ENCODE results near the gene CEACAM16.

CEACAM16 gene

GRCh38 chr19:44726465-44726864, 27.5 kb downstream of the CEACAM16 start:
- DNase-seq = no peak

- no peak for DNase-seq
Measured at GRCh38 chr19:44728178-44728577, 29.2 kb downstream of the CEACAM16 start.

GRCh38 chr19:44729516-44730033, 30.6 kb downstream of the CEACAM16 start:
- DNase-seq = no peak

GRCh38 chr19:44731081-44731480, 32.1 kb downstream of the CEACAM16 start:
- DNase-seq = no peak

- DNase-seq = no peak
Measured at GRCh38 chr19:44731622-44732021, 32.7 kb downstream of the CEACAM16 start.

- DNase-seq = no peak
Measured at GRCh38 chr19:44732235-44733014, 33.5 kb downstream of the CEACAM16 start.

- DNase-seq = no peak
Measured at GRCh38 chr19:44734357-44734756, 35.4 kb downstream of the CEACAM16 start.

- DNase-seq = no peak
Measured at GRCh38 chr19:44735011-44735410, 36.1 kb downstream of the CEACAM16 start.

GRCh38 chr19:44737238-44738071, 38.5 kb downstream of the CEACAM16 start:
- DNase-seq = peak; percentile 71

- no peak for DNase-seq
Measured at GRCh38 chr19:44738136-44738535, 39.2 kb downstream of the CEACAM16 start.

- no peak for DNase-seq
Measured at GRCh38 chr19:44738603-44739558, 39.9 kb downstream of the CEACAM16 start.

GRCh38 chr19:44740351-44740824, 41.4 kb downstream of the CEACAM16 start:
- peak; percentile 35 for DNase-seq

GRCh38 chr19:44741258-44741731, 42.3 kb downstream of the CEACAM16 start:
- no peak for DNase-seq

GRCh38 chr19:44741841-44742329, 42.9 kb downstream of the CEACAM16 start:
- peak; percentile 85 for DNase-seq

GRCh38 chr19:44742330-44743061, 43.5 kb downstream of the CEACAM16 start:
- no peak for DNase-seq

GRCh38 chr19:44744871-44745332, 46.0 kb downstream of the CEACAM16 start:
- no peak for DNase-seq

- no peak for DNase-seq
Measured at GRCh38 chr19:44745341-44745831, 46.4 kb downstream of the CEACAM16 start.

- DNase-seq = no peak
Measured at GRCh38 chr19:44745887-44746600, 47.1 kb downstream of the CEACAM16 start.

GRCh38 chr19:44746616-44746945, 47.6 kb downstream of the CEACAM16 start:
- no peak for DNase-seq

GRCh38 chr19:44746946-44747738, 48.2 kb downstream of the CEACAM16 start:
- peak; percentile 93 for DNase-seq
